GM21381 (cell line): ENCODE measurements around the gene GRIP2.

Experiments
- ATAC-seq: cut with Tn5 transposase; IDR thresholded peaks from one replicate; pipeline ENCODE4 v1.9.1; 2021; ENCODE audit warnings: mild to moderate bottlenecking, moderate library complexity; ENCODE audit not compliant: unreplicated experiment

The GRIP2 gene

DNA sequence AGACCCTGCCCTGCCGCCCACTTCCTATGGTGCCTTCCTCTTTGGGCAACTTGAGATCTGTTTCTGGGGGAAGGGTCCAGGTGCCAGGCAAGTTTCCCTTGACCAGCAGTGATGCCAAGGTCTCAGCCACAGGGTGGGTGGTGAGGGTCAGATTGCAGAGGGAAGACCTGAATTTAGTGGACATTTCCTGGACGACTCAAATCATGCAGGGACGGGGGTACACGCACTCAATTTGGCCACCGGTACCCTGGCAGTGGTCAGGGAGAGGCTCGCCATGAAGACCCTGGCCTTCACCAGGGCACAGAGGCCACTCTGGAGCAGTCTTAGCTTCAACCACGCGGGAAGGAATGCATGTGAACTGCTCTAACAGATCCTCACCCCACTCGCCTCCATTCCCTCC lies 1.5 kb upstream of the GRIP2 start:
- no peak for ATAC-seq

DNA sequence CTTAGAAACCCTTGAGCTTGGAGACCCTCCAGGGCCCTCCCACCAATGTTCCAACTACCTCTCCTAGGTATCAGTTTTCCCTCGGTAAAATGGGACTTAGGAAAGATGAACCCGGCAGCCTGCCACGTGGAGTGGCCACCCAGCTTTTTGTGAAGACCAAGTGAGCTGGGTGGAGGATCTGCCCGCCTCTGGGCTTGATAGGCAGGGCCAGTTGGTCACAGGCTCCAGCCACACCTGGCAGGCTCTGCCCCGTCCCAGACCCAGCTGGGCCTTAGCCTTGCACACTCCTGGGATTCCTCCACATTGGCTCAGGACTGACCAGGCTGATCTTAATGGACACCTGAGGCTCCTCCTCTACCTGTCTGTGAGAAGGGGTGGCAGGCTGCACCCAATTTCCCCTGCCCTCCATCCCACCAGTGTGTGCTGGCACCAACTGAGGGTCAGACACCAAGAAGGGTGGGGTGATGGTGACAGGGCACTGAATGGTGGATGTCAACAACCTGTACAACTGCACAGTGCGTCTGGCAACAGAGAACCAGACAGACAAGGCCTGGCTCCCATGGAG lies 761 bp upstream of the GRIP2 start:
- ATAC-seq: no peak

DNA sequence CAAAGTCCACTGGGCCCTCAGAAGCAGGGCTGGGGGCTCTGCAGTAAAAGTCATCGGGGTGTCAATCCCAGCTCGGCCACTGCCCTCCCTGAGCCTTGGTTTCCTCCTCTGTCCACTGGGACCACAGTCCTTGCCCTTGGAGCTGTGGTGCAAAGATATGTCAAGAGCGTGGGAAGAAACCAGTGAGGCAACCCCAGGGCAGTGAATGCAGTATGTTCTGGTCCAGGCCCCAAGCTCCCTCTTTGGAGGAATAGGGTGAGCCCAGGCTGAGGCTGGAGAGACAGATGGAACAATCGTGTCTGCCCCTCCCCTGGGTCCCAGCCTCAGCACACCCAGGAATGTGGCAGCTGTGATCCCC lies 779 bp downstream of the GRIP2 start:
- no peak for ATAC-seq

- no peak for ATAC-seq
These were observed 1.6 kb downstream of the GRIP2 start for GRCh38 chr3:14538451-14539088.

DNA sequence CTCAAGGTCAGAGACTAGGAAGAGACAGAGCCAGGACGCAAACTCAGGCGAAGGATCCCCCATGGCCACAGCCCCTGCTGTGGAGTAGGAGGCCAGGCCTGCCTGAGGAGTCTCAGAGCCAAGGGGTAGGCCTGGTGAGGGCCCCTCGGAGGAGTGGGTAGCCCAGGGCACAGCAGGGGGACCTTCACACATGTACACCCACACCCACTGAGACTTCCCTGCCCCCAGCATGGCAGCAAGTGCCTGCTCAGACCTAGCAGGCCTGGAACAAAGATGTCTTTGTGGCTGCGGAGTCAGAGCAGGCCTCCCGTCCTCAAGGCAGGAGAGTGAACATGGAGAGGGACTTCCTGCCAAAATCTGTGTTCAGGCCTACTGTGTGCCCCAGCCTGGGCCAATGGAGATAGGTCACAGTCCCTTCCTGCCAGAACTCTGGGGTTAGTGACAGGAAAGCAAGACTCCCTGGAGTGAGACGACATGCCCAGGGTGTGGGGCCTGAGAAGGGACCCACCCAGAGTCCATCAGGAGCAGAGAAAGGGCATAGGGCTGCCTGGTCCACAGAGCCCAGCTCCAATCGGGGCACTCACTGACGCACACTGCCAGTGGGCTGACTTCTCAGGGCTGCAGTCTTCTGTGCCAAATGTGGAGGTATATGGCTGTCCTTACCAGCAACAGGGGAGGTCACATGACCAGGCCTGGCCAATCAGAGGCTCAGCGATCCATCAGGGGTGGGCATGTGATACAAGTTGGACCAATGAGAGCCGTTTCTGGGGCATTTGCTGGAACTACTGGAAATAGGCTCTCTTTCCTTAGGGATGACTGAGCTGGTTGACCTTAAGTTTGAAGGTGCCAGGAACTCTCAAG lies 2.3 kb downstream of the GRIP2 start:
- ATAC-seq: no peak

GRCh38 chr3:14536837-14537589 lies 3.1 kb downstream of the GRIP2 start:
- ATAC-seq: no peak

DNA sequence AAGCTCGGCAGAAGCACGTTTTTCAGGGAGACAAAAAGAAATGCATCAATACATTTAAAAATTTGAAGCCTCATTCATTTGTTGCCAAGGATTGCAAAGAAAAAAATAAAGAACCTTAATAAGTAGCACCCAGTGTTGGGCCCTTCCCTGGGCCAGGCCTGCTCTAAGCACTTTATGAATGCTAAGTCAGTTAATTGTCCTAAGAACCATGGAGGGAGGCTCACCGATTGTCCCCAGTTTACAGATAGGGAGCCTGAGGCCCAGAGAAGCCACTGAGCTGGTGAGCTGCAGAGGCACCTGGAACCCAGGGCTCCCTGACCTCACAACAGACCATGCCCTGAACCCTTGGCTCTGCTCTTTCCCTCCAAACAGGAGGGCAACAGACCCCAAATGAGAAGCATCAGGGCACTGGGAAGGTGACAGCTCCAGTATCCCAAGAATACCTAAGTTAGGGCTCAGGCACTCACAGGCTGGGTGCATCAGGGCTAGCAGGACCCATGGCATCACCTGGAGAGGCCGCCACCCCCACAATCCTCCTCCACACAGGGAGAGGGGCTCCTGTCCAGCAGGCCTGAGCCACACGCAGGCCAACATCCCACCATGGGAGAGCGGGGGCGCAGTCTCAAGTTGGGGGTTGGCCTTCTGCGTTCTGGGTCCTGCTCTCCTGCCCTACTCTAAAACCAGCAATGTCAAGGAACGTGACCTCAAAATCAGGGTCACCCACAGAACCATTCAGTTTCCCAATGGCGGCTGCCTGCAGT lies 3.9 kb downstream of the GRIP2 start:
- no peak for ATAC-seq

GRCh38 chr3:14535616-14536015 lies 4.5 kb downstream of the GRIP2 start:
- ATAC-seq: no peak

DNA sequence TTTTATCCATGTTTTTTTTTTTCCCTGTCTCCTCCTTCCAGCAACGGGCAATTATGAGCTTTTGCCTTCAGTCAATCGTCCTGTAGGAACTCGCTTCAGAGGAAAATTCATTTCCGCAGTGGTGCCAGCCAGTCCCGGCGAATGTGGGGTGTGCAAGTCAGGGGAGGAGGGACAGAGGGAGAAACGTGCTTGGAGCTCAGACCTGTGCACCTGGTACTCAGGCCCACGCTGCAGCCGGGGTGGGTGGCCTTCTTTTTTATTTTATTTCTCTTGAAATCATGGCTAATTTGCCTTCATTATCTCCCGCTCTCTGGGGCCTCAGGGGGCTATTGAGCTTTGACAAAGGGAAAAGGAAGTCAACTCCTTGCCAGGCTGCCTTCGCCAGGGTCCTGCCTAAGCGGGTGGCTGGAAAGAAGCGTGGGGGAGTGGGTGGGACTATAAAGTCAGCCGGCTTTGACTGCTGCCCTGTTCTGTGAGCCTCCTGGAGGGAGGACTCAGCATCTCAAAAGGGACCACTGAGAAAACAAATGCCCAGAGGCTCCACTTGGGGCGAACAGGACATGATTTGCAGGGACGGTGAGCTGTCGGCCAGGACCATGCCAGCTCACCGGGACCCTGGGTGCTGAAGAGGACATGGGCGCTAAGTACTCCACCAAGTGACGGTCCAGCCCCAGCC lies 5.5 kb downstream of the GRIP2 start:
- ATAC-seq: no peak

DNA sequence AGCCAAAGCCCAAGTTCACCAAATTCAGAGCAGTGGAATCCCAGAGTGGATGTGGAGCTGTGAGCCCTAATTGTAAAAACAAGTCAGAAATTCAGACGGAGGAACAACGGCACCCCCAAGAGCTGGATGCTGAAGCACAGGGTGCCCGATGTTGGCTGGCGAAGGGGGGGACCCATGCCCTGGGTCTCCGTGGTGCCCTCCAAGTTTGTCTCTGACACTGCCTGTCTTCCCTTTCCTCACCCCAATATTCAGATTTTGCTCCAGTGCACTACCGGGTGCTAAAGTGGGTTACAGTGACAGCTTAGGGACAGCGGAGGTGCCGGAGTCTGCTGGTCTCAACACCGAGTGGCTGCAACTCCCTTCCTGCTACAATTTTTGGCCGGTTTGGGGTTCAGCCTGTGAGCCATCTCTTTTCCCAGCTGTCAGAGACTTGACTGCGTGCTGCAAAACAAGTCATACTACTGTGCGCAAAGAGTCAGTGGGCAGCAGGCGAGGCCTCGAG lies 6.6 kb downstream of the GRIP2 start:
- ATAC-seq: no peak

GRCh38 chr3:14532691-14533456 lies 7.3 kb downstream of the GRIP2 start:
- ATAC-seq: no peak

DNA sequence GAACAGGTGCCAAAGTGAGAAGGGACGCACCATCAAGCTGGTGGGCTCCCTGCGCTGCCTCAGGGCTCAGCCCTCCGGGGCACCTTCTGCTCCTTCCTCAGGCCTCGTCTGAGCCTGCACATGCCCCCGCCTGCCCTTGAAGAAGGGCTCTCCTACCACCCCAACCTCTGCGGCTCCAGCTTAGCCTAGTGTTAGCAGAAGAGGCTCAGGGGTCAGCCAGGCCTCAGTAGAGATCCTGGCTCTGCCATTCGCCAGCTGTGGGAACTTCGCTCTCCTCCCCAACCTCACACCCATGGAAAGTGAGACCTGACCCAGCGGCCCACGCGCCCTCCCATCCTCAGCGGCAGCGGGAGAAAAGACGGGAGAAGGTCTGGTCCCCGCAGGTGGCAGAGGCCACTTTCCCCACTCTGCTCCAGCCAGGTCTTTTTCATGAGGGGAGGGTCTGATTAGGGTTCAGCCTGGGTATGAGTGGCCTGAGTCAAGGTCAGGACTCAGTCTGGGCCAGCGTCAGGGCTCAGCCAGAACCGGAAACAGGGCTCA lies 8.2 kb downstream of the GRIP2 start:
- ATAC-seq: no peak

- ATAC-seq: no peak
These were observed 12.1 kb downstream of the GRIP2 start for GRCh38 chr3:14528081-14528480.

- no peak for ATAC-seq
These were observed 14.2 kb downstream of the GRIP2 start for GRCh38 chr3:14525685-14526631.

DNA sequence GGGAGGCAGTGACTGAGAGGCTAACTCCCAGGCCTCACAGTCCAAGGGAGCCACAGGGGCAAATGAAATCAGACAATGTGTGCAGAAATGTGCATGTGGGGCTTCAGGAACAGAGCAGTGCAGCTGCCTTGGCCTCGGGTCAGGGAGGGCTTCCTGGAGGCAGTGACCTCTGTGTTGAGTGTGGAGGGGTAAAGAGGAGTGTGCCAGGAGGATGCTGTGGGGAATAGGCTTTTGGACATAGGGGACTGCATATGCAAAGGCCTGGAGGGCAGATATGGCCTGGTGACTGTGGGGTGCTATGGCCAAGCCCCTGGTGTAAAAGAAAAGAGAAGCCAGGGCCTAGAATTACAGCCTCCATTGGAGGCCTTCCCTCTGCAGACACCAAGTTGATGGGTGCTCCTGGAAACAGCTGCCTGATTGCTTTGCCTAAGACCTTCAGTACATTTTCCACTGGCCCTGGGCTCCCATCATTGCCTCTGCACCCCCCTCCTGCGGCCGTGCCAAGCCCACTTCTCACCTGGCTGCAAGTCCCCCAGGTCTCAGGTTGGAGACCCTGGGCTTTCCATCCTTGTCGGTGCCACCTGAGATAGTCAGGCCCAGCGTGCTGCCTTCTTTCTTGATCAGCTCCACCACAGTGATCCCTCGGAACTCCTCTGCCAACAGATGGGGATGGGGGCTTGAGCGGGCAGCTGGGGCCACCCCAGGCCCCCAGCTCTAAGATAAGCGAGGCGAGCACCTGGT lies 15.1 kb downstream of the GRIP2 start:
- no peak for ATAC-seq

DNA sequence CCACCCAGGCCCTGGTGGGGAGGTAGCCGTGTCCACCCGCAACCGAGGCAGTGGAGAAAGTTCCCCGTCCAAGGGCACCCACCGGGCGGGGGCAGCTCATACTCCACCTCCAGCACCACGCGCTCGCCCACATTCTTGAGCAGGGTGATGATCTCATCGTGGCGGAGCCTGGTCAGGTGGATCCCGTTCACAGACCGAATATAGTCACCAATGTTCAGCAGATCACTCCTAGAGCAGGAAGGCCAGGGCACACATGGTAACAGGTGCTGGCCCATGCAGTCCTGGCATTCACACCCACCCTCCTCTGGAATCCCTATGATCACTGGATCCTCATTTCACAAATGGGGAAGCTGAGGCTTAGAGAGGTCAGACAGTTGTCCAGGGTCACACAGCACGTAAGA lies 15.8 kb downstream of the GRIP2 start:
- ATAC-seq: no peak

- ATAC-seq: no peak
These were observed 16.4 kb downstream of the GRIP2 start for GRCh38 chr3:14523792-14524191.
